Activated T-helper 17 cell treated with anti-CD3 and anti-CD28 coated beads, Interleukin-2, amount 50 U/mL, for 72 hours (primary cell): ENCODE measurements around the gene MALL. TPM values are rescaled to one million over a fixed set of nuclear protein-coding genes. Genes with fewer than 3 reads are reported as not detected.

Experiments
- total RNA-seq, 2 donors: library from RNA; stranded (reverse); gene quantifications; one replicate each; pipeline ENCODE4 v1.2.3, GENCODE V29; 2022

MALL gene
- total RNA-seq, 2 donors from 2014 or later, result 0.13 TPM; not detected in 1

Other genes starting within 250 kb of the MALL start
- gene LIMS3, start 217.1 kb downstream of the MALL start, total RNA-seq, result 1 to 10 TPM in 1 of 2 donors, under 1 TPM in 1; 0.65 to 2.8 TPM
- 1 to 10 TPM in 1 of 2 donors, under 1 TPM in 1; 0.98 to 1.5 TPM for gene NPHP1, start 89.2 kb upstream of the MALL start, total RNA-seq
- 10 to 100 TPM; 33.0 to 55.3 TPM for gene MTLN, start 96.7 kb upstream of the MALL start, total RNA-seq